Hypothalamus (tissue), 51 donors: ENCODE measurements around the gene CRYBB3.
"Not testable (repeated sequence)": the region's sequence is repeated elsewhere in the genome, so short reads cannot be mapped to it uniquely, and the experiment has no call there.

ENCODE experiments used
- DNase-seq, 51 donors: peaks; one replicate each; lab custom pipeline; 2025; lab: John Stamatoyannopoulos, UW

The CRYBB3 gene

GRCh38 chr22:25235547-25236290 lies 36.1 kb downstream of the CRYBB3 start:
- peak in 38 of 51 donors; percentile 1 to 65 (median 34) for DNase-seq

DNA sequence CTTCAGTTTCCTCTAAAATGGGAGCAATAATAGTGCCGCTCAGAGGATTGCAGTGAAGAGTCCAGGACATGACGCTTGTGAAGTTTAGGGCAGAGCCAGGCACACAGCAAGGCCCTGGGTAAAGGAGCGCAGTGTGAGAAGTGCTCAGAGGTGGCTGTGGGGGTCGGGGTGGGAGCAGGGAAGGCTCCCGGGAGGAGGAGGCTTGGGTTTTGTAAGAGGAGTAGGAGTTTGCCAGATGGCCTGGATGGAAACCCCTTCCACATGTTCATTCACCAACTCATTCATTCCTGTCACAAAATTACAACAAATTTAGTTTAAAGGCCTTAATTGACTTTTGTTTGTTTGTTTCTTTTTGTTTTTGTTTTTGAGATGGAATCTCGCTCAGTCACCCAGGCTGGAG lies 36.8 kb downstream of the CRYBB3 start:
- no peak for DNase-seq

DNA sequence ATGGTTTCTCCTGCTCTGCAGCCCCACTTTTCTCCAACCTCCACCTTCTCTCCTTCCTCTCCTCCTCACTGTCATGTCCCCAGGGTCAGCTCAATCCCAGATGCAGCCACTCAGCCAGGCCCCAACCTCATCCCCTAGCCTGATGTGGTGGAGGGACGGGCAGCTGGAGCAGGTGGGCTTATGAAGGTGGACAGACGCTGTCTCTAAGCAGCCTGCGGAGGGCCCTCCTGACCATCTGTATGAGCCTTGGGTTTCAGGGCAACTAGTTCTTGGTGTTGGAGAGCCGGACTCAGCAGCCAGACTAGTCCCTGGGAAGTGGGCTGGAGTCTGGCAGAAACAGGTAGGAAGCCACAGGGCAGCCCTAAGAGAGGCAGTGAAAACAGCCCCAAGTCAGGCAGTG lies 37.8 kb downstream of the CRYBB3 start:
- no peak for DNase-seq

DNA sequence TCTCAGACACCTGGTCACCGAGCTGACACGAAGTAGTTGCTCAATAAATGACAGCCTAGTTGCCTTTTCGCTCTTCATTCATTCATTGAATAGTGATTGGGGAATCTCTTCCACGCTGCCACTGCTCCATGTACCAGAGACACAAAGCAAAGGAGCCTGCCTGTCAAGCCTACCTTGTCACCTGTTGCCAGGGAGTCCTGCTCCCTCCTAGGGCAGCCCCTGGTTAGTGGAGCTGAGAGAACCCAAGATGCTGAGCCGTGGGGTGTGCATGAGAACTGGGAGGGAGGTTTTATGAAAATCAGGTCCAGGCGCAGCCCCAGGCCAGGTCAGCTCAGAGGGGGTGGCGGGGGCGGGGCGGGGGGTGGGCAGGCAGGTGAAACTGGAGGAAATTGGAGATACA lies 38.4 kb downstream of the CRYBB3 start:
- DNase-seq, result not testable (repeated sequence)

GRCh38 chr22:25255169-25255568 lies 55.5 kb downstream of the CRYBB3 start:
- not testable (repeated sequence) for DNase-seq
